ENCODE results near the gene ELOVL1. TPM values are rescaled to one million over a fixed set of nuclear protein-coding genes. Genes with fewer than 3 reads are reported as not detected.

ELOVL1 gene
- polyA plus RNA-seq, 1 donor from 2014 or later: 69.6 TPM

DNA sequence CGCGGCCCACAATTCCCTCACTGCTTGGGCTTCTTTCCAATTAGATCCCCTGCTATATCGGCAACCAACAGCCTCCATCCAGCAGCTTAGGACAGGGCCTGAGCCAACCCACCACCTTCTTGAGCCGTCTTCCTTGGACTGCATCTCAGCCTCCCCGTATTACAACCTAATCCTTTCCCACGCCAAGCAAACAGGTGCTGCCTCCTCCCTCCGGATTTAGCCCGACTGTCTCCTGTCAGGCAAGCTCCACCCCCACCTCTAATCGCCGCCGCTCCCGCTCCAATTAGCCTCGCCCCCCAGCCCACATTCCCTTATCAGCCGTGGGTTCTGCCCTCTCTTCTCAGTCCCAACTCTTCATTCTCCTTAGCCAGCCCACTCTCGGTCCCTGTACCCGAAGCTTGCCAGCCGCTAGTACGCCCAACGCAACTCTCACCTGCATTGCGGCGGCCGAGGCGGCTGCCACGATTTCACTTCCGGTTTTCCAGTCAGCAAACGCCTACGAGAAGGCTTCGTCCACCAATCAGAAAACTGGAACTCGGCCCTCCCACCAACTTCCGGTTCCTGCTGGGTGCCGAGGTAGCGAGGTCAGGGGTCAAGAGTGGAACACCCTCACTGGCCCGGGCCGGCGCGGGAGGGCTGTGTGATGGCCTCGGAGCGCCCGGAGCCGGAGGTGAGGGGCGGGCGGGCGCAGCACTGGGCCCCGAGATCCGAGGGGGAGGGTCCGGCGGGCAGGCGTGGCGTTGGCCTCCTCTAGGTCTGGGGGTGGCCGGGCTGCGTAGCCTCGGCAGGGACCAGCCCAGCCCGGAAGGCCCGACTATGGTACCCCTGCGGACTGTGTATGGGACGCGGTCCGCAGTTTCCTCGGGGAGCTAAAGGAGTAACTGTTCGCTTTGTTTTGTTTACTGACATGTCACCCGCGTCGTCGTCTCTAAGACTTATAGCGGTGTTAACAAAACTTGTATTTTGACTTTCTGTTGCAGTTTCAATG lies 21.8 kb upstream of the ELOVL1 start, which contains the start of the genes MED8 and SZT2:
Gene MED8, minus strand, starts transcription at position 475 of the 988 bp plus-strand sequence. Its CDS starts 36 bp downstream, at position 439.
Gene SZT2, plus strand, starts transcription at position 574 of the 988 bp plus-strand sequence. Its CDS starts 70 bp downstream, at position 644.
- H3K9me3 Mint-ChIP-seq: no peaks in the 10 kb centered on the region
- peaks cover 30 to 45% (median 30%) of the 10 kb centered on the region in 3 donors for H3K4me1 Mint-ChIP-seq
- no peaks in the 10 kb centered on the region for H3K27me3 Mint-ChIP-seq
- H3K36me3 Mint-ChIP-seq: no peaks in the 10 kb centered on the region
- H3K4me3 Mint-ChIP-seq: peak within 1 kb of the TSS; percentile 97 to 100 (median 100)
- peak within 1 kb of the TSS; percentile 65 to 99 (median 96) for H3K27ac Mint-ChIP-seq

DNA sequence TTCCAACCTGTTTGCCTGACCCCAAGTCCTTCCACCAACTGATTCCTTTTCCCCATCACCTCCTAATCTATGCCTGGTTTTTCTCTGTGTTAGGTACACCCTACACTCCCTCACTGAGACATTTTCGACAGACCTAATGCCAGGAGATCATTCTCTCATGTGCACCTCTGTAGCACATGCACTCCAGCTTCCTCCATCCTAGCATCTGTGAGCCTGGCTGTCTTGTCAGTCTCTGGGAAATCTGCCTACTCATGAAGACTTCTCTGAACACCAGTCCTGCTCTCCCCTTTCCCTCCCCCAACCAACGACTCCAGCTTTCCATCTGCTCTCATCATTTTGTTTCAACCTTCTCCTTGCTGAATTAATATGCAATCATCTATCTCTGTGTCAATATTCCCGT lies 20.8 kb upstream of the ELOVL1 start:
- H3K36me3 Mint-ChIP-seq: no peaks in the 10 kb centered on the region
- peaks cover 30 to 41% (median 30%) of the 10 kb centered on the region in 3 donors for H3K4me1 Mint-ChIP-seq
- H3K9me3 Mint-ChIP-seq: no peaks in the 10 kb centered on the region
- peak overlapping the region in 2 of 3 donors; percentile 63 to 99 for H3K27ac Mint-ChIP-seq
- H3K4me3 Mint-ChIP-seq: peak overlapping the region; percentile 97 to 100 (median 100)
- H3K27me3 Mint-ChIP-seq: no peaks in the 10 kb centered on the region

DNA sequence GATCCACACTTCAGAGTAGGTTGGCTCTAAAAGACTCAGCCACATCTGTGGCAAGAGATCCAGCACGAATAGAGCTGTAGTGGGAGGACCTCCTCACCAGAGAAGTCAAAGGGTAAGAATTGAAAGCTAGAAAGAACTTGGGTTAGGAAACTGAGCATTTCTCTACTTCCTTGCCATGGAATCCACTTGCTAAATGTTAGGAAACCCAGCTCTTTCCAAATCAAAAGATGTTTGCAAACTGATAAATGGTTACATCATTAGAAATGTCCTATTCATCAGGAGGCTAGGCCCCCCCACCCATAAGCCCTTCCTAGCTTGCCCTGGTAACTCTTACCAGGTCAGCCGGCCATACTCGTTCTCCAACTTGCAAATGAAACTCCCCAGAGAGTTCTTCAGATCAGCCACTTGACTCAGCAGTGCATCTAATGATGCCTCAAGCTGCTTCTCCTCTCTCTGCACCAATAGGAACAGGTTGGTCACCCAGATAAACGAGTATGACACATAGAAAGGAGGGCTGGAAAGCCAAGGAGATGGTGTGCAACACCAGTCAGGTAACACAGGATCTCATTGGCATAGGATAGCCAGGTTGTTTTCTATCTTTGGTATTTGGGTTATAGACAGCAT lies 20.3 kb upstream of the ELOVL1 start:
- peak overlapping the region; percentile 57 to 99 (median 63) for H3K27ac Mint-ChIP-seq
- H3K4me1 Mint-ChIP-seq: peaks cover 27 to 36% (median 28%) of the 10 kb centered on the region in 3 donors
- no peaks in the 10 kb centered on the region for H3K36me3 Mint-ChIP-seq
- no peaks in the 10 kb centered on the region for H3K27me3 Mint-ChIP-seq
- H3K4me3 Mint-ChIP-seq: peak overlapping the region; percentile 97 to 100 (median 100)
- H3K9me3 Mint-ChIP-seq: no peaks in the 10 kb centered on the region

DNA sequence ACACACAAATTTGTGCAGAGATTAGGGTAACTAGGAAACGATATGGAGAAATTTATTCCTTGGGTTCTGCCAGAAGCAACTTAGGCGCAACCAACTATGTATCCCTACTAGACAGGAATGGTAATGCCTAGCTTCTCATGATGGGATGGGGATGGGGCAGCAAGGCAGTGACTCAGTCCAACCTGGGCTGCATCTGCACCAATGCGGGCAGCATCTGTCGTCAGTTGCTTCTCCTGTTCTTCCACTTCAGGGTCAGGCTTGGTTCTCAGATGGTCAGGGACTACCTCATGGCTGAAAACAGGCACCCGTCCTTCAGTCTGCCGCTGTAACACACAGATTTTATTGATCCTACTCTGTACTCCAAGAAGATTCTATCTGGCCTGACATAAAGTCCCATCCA lies 18.9 kb upstream of the ELOVL1 start:
- H3K9me3 Mint-ChIP-seq: no peaks in the 10 kb centered on the region
- peaks cover 21 to 30% (median 25%) of the 10 kb centered on the region in 3 donors for H3K4me1 Mint-ChIP-seq
- H3K27ac Mint-ChIP-seq: peak overlapping the region in 2 of 3 donors; percentile 13 to 69
- peaks cover 2% of the 10 kb centered on the region for H3K36me3 Mint-ChIP-seq
- peak overlapping the region in 1 of 4 donors; percentile 97 for H3K4me3 Mint-ChIP-seq
- H3K27me3 Mint-ChIP-seq: no peaks in the 10 kb centered on the region

DNA sequence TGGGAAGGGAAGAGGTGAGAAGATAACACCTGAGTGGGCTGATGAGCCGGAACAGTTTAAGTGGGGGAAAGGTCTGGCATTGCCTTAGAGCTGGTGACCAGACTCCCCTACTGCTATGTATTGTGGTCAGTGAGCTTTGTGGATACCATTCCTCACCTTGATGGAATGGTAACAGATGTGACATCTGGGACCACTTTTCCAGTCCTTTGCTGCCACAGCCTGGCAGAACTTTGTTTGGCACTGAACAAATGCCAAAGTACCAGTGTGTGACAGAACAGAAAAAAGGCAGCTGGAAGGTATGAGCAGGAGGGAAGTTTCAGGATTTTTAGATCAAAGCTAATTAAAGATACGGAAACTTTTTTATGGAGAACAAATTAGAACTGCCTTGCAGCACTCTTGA lies 15.6 kb upstream of the ELOVL1 start:
- Mint-ChIP-seq H3K36me3 (peaks cover 2% of the 10 kb centered on the region), H3K9me3 (no peaks in the 10 kb centered on the region), H3K27ac (peak overlapping the region in 1 of 3 donors; percentile 59), H3K27me3 (no peaks in the 10 kb centered on the region), H3K4me3 (peak overlapping the region in 1 of 4 donors; percentile 53), H3K4me1 (peaks cover under 1 to 10% (median 4%) of the 10 kb centered on the region in 3 donors)

DNA sequence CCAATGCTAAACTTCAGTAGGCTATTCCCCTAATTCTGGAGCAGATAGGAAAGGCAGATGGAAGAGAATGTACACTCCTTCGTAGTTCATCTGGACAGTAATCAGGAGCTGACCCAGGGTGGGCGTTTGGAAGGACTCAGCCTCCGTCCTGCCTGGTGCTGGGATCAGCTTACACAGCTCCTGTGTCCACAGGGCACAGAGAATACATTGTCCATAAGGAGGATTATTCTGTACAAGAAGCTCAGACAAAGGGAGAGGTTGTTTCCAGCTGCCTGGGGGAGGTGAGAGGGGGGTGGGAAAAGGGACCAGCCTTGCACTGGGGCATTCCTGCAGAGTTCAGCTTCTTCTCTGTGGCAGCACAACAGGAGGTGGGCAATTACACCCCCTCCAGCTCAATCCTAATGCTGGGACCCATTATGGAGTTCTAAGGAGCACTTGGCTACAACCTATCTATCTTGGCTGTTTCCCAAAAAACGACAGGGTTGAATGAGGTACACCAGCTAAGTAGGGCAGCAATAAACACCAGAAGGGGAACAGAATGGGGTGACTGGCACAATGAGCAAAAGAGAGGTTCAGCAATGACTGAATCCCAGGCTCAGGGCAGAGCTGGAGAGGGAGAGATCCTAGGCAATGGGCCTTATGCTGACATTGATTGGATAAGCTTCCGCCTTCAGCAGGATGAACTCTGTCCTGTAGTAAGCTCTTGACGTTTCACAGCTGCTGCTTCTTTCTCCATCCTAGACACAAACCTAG lies 14.4 kb upstream of the ELOVL1 start:
- no peaks in the 10 kb centered on the region for H3K27me3 Mint-ChIP-seq
- peaks cover 2% of the 10 kb centered on the region for H3K36me3 Mint-ChIP-seq
- H3K27ac Mint-ChIP-seq: peak overlapping the region in 1 of 3 donors; percentile 40
- H3K4me3 Mint-ChIP-seq: no peak overlapping the region
- H3K4me1 Mint-ChIP-seq: peaks cover 0 to 3% (median 2%) of the 10 kb centered on the region in 3 donors
- no peaks in the 10 kb centered on the region for H3K9me3 Mint-ChIP-seq

DNA sequence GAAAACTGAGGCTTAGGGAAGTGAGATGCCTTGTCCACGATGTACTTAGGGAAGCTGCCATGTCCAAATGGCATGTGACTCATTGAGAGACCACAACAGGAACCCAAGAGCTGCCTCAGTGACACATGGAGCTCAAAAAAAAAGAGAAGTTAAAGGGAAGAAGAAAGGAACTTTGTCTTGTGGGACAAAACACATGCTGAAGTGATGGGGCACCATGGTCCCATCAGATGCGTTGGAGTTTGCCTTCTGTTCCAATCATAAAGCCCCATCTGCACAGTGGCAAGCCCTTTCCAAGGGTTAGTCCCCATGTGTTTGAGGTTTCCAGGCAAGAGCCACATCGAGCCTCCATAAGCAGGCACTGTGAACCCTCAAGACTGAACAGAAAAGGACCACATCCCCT lies 13.8 kb upstream of the ELOVL1 start:
- Mint-ChIP-seq H3K9me3 (no peaks in the 10 kb centered on the region), H3K4me1 (peaks cover 0 to 3% (median 2%) of the 10 kb centered on the region in 3 donors), H3K4me3 (no peak overlapping the region), H3K27ac (peak overlapping the region in 1 of 3 donors; percentile 18), H3K36me3 (peaks cover 2% of the 10 kb centered on the region), H3K27me3 (no peaks in the 10 kb centered on the region)

DNA sequence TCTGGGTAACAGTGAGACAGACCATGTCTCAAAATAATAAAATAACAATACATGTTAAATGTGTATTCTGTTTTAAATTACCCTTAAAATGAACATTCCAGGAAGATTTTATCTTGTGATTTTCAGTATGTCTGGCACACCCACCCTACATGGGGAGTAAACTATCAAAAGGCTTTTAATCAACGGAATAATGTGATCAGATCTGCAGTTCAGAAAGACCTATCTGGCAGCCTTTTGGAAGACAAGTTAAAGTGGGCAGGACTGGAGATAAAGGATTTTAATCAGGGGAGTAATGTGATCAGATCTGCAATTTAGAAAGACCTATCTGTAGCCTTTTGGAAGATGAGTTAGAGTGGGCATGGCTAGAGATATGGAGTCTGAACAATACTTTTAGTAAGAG lies 11.7 kb upstream of the ELOVL1 start:
- H3K27ac Mint-ChIP-seq: no peak overlapping the region
- H3K36me3 Mint-ChIP-seq: peaks cover 2% of the 10 kb centered on the region
- no peak overlapping the region for H3K4me3 Mint-ChIP-seq
- H3K27me3 Mint-ChIP-seq: no peaks in the 10 kb centered on the region
- H3K4me1 Mint-ChIP-seq: peaks cover 0 to 6% (median 3%) of the 10 kb centered on the region in 3 donors
- H3K9me3 Mint-ChIP-seq: no peaks in the 10 kb centered on the region

DNA sequence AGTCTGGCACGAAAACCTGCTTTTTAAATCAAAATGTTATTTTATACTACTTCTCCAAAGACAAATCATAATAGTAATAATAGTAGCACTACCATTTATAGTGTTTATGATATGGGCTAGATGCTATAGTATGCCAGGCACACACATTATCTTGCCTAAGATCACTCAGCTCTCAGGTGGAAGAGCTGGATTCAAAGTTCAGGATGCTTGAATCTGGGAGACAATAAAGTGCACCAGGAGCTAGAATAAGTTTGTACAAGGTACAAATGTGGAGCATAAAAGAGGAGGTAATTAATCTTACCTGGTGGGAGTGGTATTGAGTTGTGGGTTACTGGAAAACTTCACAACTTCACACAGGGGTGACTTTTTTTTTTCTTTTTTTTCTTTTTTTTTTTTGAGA lies 10.0 kb upstream of the ELOVL1 start:
- H3K9me3 Mint-ChIP-seq: no peaks in the 10 kb centered on the region
- no peaks in the 10 kb centered on the region for H3K27me3 Mint-ChIP-seq
- H3K36me3 Mint-ChIP-seq: peaks cover 2% of the 10 kb centered on the region
- H3K27ac Mint-ChIP-seq: no peak overlapping the region
- H3K4me1 Mint-ChIP-seq: peaks cover 0 to 6% (median 3%) of the 10 kb centered on the region in 3 donors
- H3K4me3 Mint-ChIP-seq: no peak overlapping the region

DNA sequence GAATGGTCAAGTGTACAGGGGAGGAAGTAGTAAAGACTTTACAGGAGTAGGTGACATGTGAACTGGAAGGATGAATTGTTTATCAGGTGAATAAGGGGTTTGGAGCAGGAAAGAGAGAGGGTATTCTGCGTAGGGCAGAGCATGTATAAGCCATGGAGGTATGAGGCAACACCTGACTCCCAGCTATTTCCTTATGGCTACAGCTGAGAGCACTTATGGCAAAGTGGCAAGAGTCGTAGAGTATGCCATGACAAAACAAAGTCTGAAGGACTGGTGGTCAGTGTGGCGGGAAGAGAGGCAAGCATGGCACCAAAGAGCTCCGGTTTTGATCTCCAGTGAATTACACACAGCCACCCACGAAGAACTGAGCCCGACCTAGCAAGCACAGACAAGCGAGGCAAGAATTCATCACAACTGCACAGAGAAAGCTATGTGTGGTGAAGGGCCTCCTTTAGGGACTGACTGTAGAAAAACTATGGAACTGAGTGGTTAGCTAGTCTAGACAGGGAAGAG lies 9.0 kb upstream of the ELOVL1 start:
- no peaks in the 10 kb centered on the region for H3K27me3 Mint-ChIP-seq
- peaks cover 0 to 5% (median 3%) of the 10 kb centered on the region in 3 donors for H3K4me1 Mint-ChIP-seq
- H3K4me3 Mint-ChIP-seq: no peak overlapping the region
- no peaks in the 10 kb centered on the region for H3K36me3 Mint-ChIP-seq
- no peaks in the 10 kb centered on the region for H3K9me3 Mint-ChIP-seq
- no peak overlapping the region for H3K27ac Mint-ChIP-seq

DNA sequence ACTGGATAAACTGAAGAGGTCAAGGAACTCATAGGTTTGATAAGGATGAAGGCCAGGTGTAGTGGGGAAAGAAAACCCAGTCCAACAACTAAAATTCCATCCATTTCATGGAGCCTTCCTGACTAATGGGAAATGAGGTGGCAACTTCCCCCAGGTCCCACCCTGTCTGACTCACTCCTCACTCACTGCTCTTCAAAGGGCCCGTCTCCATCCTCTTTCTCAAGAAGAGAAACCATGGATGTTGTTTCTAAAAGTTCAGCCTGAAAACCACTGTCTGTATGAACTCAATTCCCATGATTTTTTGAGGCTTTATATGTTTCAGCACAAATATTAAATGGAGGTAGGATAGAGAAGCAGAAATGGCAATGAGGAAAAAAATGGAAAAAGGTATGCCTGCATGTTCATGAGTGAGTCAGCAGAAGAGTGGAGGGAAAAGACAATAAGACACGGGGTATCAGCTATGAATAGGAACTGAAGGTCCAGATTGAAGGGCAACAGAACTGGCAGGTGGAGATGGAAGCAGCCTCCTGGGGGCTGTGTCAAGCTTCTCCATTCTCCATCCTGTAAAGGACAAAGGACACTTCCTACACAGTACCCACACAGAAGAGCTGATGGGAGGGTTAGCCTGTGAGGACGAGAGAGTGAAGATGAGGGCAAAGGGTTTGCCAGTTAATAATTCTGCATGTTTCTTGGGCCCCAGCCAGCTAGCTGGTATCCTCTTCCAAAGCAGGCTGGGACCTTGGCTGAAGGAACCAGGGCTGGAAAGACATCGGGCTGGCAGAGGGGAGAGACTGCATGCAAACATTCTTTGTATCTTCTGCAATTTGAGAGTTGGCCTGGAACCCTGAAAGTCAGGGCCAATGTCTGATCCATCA lies 5.5 kb upstream of the ELOVL1 start:
- Mint-ChIP-seq H3K36me3 (no peaks in the 10 kb centered on the region), H3K9me3 (no peaks in the 10 kb centered on the region), H3K4me3 (no peak overlapping the region), H3K27me3 (no peaks in the 10 kb centered on the region), H3K4me1 (peaks cover 14 to 20% (median 18%) of the 10 kb centered on the region in 3 donors), H3K27ac (no peak overlapping the region)

DNA sequence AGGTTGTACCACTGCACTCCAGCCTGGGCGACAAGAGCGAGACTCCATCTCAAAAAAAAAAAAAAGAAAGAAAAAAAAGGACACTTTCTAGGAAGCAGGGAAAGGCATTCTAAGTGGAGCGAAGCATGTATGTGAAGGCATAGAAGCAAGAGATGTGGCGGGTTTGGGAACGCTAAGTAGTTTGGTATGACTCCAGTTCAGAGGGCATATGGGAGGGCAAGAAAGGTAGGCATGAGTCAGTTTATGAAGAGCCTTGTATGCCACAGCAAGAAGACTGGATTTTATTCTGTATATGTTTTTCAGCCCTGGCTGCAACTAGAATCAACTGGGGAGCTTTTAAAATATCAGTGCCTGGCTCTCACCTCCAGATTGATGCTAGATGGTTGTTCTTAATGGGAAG lies 4.4 kb upstream of the ELOVL1 start:
- Mint-ChIP-seq H3K27me3 (no peaks in the 10 kb centered on the region), H3K4me3 (no peak overlapping the region), H3K4me1 (peaks cover 14 to 20% (median 19%) of the 10 kb centered on the region in 3 donors), H3K27ac (no peak overlapping the region), H3K36me3 (no peaks in the 10 kb centered on the region), H3K9me3 (no peaks in the 10 kb centered on the region)

DNA sequence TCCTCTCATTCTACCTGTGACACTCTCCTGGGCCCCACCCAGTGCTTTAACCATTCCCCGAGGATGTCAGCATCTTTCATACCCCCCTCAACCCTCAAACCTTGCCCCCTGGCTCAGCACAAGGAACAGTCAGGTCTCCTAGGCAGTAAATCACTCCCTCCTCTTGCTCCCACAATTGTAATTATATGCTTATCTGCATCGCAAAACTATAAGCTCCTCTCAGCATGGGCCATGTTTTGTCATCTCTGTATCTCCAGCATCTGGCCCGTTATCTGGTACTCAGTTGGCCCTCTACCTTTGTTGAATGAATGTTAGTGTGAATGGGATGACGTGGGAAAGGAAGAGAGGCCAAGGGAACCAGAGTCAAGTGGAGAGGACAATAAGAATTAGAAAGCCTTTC lies 2.8 kb upstream of the ELOVL1 start:
- no peaks in the 10 kb centered on the region for H3K36me3 Mint-ChIP-seq
- H3K27ac Mint-ChIP-seq: peak overlapping the region in 2 of 3 donors; percentile 71 to 78
- no peaks in the 10 kb centered on the region for H3K27me3 Mint-ChIP-seq
- H3K4me3 Mint-ChIP-seq: peak overlapping the region in 2 of 4 donors; percentile 34 to 44
- peaks cover 20 to 23% (median 21%) of the 10 kb centered on the region in 3 donors for H3K4me1 Mint-ChIP-seq
- H3K9me3 Mint-ChIP-seq: no peaks in the 10 kb centered on the region
